RCC 7860 (cell line): ENCODE measurements around the gene NAXD.
A peak's percentile ranks its signal among the peaks of the same experiment; 100 is the strongest.
"Not testable (repeated sequence)": the region's sequence is repeated elsewhere in the genome, so short reads cannot be mapped to it uniquely, and the experiment has no call there.

Experiments
- DNase-seq: peaks from one replicate; pipeline ENCODE4 v3.0.0-alpha.2; 2015; ENCODE audit warnings: low spot score
- FAIRE-seq: peaks from 2 replicates; lab custom pipeline; 2012; peaks lifted over from hg19 to GRCh38; lab: Jason Lieb, UNC

Gene NAXD

GRCh38 chr13:110615322-110616102, at the start of gene NAXD:
NAXD (plus strand) TSS chr13:110615545; CDS start chr13:110615602, 57 bp downstream.
- DNase-seq (peak; percentile 81), FAIRE-seq (peak; percentile 81)

GRCh38 chr13:110566171-110566570, 49.2 kb upstream of the NAXD start:
- no peak for FAIRE-seq
- DNase-seq: no peak

- DNase-seq: no peak
- FAIRE-seq: no peak
Measured at GRCh38 chr13:110568612-110569011, 46.7 kb upstream of the NAXD start.

DNA sequence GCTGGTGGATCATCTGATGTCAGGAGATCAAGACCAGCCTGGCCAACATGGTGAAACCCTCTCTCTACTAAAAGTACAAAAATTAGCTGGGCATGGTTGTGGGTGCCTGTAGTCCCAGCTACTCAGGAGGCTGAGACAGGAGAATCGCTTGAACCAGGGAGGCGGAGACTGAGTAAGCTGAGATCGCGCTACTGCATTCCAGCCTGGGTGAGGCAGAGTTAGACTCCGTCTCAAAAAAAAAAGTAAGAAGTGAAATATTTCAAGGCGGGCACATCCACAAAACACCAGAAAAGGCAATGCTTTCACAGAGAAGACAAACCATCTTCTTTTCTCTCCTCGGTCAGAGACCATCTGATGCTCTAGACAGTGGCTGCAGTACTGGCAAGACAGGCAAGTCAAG, 45.4 kb upstream of the NAXD start:
- DNase-seq, FAIRE-seq: not testable (repeated sequence)

DNA sequence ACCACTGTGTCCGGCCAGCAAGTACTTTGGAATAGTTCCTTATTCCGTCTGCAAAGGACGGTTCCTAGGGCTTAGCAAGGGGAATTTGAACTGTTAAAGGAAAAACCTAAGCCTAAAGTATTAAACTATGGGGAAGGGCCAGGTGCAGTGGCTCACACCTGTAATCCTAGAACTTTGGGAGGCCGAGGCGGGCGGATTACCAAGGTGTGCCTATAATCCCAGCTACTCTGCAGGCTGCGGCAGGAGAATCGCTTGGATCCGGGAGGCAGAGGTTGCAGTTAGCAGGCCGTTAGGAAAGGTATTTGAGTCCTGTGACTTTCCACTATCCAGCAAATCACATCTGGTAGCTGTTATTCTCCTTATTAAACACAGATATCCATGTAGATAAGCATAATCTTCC, 44.5 kb upstream of the NAXD start:
- DNase-seq (no peak), FAIRE-seq (no peak)

DNA sequence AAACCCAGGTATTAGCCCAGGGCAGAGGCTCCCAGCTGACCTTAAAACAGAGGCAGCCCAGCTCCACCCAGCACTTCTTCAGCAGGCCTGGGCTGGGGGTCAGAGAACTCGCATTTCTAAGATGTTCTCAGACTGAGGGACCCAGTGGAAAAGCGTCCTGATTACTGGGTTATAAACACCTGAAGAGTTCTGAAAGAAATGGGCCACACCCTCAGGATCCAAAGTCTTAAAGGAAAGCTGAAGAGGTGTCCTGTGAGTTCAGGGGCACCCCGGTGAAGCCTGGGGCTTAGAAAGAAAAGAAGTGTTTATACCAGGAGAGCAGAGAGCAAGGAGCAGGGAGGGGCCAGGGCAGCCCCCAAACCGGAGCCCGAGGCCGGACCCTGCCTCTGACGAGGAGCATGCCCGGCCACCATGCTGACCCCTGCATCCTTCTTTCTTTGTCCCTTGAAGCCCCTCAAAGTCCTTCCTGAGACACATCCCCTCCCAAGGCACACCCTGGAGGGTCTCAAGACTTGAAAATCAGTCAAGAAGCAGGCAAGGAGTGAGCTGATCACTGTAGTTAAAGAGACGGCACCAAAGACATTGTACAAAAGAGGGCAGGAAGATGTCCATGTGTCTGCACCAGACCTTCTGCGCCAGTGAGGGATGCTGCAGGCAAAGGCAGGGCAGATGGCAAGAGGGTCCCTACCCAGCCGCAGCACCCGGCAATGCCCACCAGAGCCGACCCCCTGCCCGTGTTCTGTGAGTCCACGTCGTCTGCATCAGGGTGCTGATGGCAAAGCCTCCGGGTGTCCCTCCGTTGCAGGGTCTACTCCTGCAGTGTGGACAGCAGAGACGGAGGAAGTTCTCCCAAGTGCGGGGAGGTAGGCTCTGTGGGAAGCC, 43.2 kb upstream of the NAXD start:
- DNase-seq (no peak), FAIRE-seq (no peak)

DNA sequence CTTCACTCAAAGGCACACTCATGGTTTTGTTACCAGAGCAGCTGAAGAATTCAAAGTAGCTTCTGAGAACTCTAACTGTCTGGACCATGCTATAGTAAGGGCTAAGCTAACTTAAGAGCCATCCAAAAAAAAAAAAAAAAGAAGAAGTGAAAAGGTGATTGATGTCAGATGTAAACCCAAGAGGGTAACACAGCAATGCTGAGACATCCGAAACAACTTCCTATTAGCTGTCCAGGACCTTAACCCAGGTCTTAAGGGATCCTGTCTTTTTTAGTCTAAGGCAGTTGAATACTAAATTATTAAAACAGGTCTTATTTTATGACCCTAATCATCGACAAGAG, 42.6 kb upstream of the NAXD start:
- no peak for FAIRE-seq

GRCh38 chr13:110574161-110574560, 41.2 kb upstream of the NAXD start:
- no peak for DNase-seq
- FAIRE-seq: no peak

More for the DNA sequence above, 42.6 kb upstream of the NAXD start:
- no peak for DNase-seq

DNA sequence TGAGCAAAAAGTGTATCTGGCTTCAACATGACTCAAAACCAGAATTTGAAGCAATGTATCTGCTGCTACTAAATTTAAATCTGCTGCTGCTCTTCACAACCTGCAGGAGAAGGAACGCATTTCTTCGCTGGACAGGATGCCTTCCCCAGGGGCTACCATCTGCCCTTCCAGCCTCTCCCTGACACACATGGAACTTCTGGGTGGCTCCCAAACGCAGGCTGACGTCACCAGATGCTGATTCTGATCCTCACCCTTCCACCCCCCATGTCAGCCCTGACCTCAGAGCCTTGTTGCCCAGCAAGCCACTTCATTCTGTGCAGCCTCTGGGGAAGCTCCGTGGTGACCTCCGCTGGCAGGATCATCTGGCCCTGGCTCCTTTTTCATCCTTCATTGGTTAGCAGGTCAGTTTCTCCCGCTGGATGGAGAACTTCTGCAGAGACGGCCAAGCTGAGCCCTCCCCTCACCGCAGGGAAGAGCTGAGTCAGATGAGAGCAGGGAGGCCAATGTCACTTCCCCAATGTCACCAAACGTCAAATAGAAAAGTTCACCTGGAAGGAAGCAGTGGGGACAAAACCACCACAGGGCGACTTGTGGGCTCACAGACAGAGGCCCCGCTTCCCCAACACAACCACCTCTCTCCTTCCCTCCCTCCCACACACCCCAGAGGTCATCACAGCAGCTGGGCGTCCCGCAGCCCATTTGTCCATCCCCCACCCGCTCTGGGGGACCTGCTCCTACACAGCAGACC, 39.8 kb upstream of the NAXD start:
- peak; percentile 27 for FAIRE-seq
- DNase-seq: peak; percentile 62

GRCh38 chr13:110576070-110576394, 39.3 kb upstream of the NAXD start:
- no peak for DNase-seq
- FAIRE-seq: no peak

DNA sequence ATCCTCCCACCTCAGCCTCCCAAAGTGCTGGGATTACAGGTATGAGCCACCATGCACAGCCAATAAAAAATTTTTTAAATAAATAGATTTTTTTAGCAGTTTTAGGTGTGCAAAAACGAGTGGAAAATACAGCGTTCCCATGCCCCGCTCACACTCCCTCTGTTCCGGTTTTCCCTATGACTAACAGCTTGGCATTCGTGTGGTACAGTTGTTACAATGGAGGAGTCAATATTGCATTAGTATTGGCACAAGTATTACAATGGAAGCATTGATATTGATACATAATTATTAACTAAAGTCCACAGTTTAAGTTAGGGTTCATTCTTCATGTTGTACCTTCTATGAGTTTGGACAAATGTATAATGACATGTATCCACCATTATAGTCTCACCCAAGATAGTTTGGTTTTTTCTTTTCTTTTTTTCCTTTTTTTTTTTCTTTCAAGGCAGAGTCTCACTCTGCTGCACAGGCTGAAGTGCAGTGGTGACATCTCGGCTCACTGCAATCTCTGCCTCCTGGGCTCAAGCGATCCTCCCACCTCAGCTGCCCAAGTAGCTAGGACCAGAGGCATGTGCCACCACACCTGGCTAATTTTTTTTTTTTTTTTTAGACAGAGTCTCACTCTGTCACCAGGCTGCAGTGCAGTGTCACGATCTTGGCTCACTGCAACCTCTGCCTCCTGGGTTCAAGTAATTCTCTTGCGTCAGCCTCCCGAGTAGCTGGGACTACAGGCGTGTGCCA, 38.4 kb upstream of the NAXD start:
- no peak for DNase-seq
- FAIRE-seq: no peak

DNA sequence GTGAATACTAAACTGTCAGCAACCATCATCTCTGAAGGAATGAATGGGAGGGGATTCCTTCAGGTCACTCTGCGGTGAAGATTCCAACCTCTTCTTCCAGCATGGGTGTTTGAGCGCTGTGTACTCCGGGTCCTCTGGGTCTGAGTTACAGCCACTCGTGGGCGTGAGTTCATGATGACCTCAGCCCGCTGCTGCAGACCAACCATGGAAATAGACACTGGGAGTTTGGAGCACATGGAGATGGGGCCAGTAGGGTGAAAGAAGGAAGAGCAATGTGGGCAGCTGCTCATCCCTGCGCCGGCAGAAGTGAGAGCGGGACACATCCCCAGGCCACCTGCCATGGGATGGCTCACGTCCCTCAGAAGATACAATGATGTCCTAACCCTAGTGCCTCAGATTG, 37.0 kb upstream of the NAXD start:
- DNase-seq (no peak), FAIRE-seq (no peak)

DNA sequence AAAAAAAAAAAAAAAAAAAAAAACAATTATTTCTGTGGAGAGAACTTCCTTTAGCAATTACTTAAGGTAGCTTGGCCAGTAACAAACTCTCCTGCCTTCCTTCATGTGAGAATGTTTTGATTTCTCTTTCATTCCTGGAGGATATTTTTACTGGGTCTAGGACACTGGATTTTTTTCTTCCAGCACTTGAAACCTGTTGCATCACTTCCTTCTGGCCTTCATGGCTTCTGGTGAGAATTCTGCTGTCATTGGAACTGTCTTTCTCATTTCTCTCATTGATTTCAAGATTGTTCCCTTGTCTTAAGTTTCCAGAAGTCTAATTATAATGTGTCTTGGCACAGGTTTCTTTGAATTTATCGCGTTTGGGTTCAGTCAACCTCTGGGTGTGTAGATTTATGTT, 34.5 kb upstream of the NAXD start:
- FAIRE-seq (no peak), DNase-seq (no peak)

GRCh38 chr13:110581506-110582185, 33.7 kb upstream of the NAXD start:
- no peak for FAIRE-seq
- no peak for DNase-seq

GRCh38 chr13:110582421-110582954, 32.9 kb upstream of the NAXD start:
- FAIRE-seq (no peak), DNase-seq (no peak)

DNA sequence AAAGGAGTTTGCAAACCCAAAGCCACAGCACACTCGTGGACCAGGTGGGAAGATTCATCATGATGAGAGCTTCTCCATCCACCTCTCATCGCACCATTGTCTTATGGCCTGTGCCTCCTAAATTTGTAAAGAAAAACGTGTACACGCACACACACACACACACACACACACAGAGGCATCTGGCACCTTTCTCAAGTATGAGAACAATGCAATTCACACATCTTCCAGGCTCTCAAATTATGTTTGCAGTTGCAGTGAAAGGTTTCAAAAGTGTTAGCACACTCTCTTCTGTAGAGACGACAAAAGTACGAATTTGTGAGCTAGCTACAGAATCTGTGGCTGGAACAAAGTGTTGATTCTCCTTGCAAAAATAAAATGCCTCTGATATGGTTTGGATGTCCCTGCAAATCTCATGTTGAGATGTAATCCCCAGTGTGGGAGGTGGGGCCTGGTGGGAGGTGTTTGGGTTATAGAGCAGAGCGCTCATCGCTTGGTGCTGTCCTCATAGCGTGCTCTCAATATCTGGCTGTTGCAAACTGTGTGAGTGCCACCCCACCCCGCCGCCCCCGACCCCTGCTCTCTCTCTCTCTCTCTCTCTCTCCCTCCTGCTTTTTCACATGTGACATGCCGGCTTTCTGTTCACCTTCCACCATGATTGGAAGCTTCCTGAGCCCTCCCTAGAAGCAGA, 32.0 kb upstream of the NAXD start:
- no peak for FAIRE-seq
- no peak for DNase-seq

DNA sequence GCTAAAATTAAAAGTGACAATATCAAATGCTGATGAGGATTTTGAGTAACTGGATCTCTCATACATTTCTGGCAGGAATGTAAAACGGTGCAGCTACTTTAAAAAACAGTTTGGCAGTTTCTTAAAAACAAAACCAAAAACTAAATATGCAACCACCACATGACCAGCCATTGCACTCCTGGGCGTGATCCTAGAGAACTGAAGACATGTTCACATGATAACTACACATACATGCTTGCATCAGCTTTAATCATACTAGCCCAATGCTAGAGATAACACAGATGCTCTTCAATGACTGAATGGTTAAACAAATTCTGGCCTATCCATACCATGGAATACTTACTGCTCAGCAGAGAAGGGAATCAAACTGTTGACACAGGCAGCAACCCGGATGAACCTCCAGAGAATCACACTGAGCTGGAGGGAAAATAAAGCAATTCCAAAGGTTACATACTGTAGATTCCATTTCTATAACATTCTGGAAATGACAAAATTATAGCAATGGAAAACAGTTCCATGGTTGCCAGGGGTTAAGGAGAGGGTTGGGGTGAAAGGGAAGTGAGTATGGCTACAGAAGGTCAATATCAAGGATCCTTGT, 25.5 kb upstream of the NAXD start:
- DNase-seq (no peak), FAIRE-seq (no peak)

GRCh38 chr13:110590577-110590976, 24.8 kb upstream of the NAXD start:
- FAIRE-seq (no peak), DNase-seq (no peak)

DNA sequence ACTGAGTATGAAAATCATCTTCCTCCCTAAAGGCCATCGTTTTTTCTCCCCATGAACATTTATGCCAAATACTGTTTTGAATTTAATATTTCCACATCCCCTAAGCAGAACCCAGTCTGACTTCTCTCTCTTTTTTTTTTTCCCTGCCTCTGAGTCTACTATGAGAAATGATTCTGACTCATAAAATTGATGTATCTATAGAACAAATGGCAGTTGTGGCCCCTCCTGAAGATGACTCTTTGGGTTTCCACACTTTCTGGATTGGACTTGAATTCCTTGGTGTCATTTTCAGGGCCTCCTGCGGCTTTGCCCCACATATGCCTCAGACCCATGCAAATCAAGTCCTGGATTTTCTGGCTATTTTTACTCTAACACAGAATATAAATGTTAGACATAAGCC, 22.7 kb upstream of the NAXD start:
- DNase-seq (no peak), FAIRE-seq (no peak)
